ENCODE measurements around the gene AFAP1.

The AFAP1 gene

GRCh38 chr4:7787681-7788141, 151.9 kb downstream of the AFAP1 start:
- no peak for DNase-seq (ENCODE audit: low read depth in 2 of 2, low spot score in 1 of 2)

GRCh38 chr4:7787067-7787466, 152.6 kb downstream of the AFAP1 start:
- DNase-seq (ENCODE audit: low read depth in 2 of 2, low spot score in 1 of 2), result no peak

DNA sequence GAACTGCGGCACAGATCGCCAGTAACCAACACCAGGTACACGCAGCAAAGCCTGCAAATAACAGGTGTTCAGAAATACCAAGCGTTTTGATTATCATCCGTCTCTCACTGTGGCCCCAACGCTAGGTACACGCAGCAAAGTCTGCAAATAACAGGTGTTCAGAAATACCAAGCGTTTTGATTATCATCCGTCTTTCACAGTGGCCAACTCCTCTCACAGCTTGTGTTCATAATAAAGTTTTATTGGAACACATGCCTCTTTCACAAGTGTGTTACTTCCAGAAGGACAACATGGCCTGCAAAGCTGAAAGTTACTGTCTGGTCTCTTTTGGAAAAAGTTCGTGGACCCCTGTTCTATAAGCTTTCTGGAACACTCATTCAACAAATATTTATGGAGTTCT, 153.1 kb downstream of the AFAP1 start:
- no peak for DNase-seq (ENCODE audit: low read depth in 2 of 2, low spot score in 1 of 2)

DNA sequence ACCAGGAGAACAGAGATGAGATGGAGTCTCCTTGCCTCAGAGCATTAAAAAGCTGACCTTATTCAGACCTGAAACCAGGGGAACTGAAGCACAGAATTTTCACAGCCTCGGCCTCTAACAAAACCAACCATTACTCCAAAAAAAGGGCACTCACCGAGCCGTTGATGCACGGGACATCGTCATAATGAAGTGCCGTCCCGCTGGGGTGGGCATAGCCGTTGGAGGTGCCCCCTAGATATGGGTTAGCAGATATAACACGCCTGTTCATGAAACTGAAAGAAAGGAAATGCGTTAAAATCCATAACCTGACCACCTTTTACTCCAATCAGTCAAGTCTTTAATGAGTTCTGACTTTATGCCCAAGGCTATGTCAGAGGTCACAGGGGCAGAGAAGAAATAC, 153.6 kb downstream of the AFAP1 start:
- no peak for DNase-seq (ENCODE audit: low read depth in 2 of 2, low spot score in 1 of 2)

DNA sequence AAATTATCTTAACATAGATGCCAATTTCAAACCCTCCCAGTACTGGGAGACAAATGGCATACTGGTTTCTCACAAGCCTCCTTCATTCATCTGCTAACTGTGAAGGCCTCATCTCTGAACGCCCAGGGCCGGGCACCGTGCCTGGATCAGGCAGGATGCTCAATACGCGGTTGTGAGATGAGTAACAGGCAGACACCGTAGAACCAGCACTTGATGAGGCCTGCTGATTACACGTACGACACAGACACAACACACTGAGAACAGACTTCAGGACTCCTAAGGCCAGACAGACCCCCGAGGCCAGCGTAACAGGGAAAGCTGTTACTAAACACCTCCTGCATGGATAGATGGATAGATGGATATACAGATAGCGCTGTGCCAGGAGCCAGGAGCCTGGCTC, 154.6 kb downstream of the AFAP1 start:
- no peak for DNase-seq (ENCODE audit: low read depth in 2 of 2, low spot score in 1 of 2)

DNA sequence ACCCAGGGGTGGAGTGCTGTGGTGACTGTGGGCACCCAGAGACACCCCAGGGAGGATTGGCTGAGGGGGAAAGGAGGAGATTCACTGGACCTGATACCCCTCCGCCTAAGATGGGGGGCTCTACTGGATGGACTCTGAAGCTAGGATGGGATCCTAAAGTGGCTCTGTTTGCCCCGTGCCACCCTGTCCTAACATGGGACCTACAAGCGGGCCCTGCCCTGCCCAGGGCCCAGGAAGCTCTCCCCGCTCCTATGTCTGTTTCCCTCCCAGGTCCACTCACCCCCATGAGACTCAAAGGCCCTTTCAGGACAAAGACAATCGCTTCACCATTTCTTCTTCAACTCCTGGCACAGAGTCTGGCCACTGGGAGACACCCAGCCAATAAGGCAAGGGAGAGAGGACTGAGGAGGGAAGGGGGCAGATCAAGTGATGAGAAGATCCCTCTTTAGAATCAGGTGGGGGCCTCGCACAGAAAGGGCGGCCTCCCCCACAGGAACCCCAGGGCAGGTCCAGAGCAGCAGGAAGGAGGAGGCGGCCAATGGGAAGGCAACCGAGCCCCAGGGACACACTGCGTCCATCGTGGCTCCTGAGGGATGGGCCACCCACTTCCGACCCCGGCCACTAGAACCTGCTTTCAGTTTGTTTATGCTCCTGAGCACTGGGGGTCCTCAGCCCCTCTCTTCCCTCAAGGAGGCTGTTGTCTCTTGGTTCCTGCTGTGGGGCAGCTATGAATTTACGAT, 155.4 kb downstream of the AFAP1 start:
- no peak for DNase-seq (ENCODE audit: low read depth in 2 of 2, low spot score in 1 of 2)

GRCh38 chr4:7783541-7783940, 156.1 kb downstream of the AFAP1 start:
- no peak for DNase-seq (ENCODE audit: low read depth in 2 of 2, low spot score in 1 of 2)

DNA sequence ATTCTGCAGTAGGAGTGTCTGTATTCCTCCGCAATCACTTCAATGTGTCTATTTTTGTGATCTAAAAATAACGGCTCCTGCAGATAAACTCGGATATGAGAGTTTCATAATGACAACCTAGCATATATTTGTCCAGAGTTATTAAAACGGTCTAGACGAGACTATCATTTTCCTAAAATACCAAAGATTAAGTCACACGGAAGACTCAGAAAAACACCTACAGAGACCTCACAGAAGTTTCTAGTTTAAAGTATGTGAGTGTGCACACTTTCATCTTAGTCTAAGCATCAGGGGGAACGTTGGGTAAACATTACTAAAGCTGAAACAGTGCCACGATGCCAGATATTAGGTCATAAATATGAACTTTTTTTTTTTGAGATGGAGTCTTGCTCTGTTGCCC, 156.9 kb downstream of the AFAP1 start:
- DNase-seq (ENCODE audit: low read depth in 2 of 2, low spot score in 1 of 2), result no peak

DNA sequence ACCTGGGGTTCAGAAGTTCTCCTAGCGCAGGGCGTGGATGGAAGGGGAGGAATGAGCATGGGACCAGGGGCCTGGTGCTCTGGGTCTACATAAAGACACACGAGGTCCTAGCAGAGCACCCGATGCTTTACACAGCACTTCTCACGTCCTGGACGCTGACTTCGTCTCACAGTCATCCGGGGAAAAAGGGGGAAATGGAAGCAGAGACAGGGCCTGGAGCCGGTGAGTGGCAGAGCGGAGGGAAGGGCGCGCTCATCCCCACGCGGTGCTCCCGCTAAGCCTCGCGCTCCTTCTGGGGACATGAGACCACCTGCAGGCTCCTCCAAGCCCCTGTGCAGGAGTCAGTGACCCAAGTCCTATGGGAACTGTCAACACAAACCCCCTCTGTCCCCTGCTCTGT, 157.7 kb downstream of the AFAP1 start:
- DNase-seq (ENCODE audit: low read depth in 2 of 2, low spot score in 1 of 2), result no peak

DNA sequence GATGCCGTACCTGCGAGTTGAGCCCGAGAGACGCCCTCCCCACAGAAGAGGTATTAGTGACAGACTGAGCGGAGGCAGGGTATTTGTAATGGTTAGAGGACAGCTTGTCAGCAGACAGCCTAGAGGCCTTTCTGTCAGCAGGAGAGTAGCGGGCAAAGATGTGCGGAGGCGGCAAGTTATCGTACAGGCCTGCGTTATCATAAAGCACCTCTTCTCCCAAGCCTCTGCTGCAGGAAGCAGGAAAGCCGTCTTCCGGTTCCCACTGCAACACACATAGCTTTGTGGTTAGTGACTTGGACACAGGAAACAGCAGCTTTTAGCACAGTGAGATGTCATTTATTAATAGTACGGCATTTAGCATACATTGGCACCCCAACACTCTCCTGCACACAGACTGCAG, 158.3 kb downstream of the AFAP1 start:
- no peak for DNase-seq (ENCODE audit: low read depth in 2 of 2, low spot score in 1 of 2)

DNA sequence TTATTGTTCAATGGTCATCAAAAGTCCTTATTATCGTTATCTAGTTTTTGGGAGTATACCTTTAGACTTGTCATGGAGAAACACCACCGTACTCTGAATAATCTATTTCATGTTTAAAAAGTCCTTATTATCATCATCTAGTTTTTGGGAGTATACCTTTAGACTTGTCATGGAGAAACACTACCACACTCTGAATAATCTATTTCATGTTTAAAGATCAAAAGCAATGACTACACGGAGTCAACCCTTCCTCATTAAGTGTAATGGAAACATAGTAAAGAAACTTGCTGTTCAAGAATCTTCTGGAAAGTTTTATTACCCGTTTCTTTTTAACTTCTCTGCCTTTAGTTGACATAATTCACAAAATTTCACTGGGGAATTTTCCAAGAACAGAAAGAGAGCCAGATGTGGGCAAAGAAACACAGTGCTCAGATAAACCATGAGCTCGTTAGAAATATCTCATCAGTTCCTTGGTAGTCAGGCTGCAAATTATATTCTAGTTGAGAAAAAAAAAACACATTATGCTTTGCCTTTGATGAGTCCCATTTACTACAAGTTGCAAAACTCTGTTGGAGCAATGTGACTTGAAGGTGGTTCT, 158.8 kb downstream of the AFAP1 start:
- DNase-seq (ENCODE audit: low read depth in 2 of 2, low spot score in 1 of 2), result no peak

DNA sequence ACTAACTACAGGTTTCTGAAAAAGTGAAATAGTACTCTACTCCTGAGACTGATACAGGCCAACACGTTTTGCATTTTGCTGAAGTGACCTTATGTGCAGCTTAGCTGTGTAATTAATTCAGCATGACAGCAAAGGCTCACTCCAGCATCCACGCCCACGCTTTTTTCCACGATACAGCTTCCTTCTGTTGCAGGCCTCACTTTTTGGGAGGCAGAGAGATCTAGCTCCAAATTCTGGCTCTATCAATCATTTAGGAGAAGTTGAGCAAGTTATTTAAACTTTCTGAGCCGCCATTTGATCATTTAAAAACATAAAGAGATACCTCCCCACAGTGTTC, 160.3 kb downstream of the AFAP1 start:
- DNase-seq (ENCODE audit: low read depth in 2 of 2, low spot score in 1 of 2), result no peak

GRCh38 chr4:7778510-7779431, 160.9 kb downstream of the AFAP1 start:
- DNase-seq (ENCODE audit: low read depth in 2 of 2, low spot score in 1 of 2), result no peak

DNA sequence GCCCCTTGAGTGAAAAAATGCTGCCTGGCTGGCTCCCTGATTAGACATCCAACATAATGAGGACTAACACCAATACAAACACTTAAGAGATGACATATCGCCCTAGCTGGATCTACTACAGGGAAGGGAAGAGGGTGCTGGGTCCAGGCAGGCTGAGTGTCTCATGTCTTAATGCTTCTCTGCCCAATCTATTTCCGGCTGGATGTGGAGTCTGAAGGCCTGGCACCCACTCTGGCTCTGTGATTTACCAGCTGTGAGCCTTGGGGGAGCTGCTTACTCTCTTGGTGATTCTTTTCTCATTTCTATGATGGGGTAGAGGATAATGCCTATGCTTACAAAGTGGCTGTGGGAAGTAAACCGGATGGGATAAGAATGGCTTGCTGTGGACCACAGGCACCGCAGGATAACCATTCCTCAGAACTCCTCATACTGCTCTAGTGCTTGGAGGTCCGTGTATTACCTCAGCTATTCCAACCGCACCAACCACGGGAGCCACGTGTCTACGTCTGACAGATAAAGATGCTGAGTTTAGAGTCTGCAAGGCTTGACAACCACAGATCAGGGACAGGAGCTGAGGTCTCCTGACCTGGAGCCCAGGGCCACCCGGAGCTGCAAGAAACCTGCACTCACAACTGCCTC, 161.7 kb downstream of the AFAP1 start:
- no peak for DNase-seq (ENCODE audit: low read depth in 2 of 2, low spot score in 1 of 2)

DNA sequence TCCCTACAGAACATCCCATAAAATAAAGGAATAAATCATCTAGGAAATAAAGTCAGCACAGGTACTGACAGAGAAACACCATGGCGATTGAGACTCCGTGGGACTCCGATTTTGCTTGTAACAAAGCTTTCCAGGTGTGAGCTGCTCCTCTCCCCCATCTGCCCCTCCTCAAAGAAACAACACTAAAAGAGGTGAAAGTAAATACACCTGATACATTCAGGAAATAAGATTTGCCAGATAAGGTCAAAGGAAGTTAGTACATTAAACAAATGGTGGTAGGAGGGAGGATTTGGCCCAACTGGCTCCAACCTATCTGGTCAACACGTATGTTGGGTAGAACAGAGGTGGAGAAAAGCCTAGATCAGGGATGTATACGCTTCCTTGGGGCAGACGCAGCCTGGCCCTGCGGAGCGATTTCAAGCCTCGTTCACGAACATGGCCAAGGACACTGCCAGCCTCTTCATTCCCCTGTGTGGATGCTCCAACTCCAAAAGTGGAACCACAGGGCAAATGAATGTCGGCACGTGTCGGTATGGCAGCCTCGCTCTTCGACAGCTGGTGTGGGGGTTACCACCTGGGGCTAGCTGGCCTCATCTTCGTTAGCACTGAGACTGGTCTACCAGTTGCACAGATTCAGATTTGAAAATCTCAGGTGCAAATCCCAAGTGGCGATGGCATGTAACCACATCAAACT, 162.5 kb downstream of the AFAP1 start:
- no peak for DNase-seq (ENCODE audit: low read depth in 2 of 2, low spot score in 1 of 2)

GRCh38 chr4:7775396-7775795, 164.3 kb downstream of the AFAP1 start:
- no peak for DNase-seq (ENCODE audit: low read depth in 2 of 2, low spot score in 1 of 2)

DNA sequence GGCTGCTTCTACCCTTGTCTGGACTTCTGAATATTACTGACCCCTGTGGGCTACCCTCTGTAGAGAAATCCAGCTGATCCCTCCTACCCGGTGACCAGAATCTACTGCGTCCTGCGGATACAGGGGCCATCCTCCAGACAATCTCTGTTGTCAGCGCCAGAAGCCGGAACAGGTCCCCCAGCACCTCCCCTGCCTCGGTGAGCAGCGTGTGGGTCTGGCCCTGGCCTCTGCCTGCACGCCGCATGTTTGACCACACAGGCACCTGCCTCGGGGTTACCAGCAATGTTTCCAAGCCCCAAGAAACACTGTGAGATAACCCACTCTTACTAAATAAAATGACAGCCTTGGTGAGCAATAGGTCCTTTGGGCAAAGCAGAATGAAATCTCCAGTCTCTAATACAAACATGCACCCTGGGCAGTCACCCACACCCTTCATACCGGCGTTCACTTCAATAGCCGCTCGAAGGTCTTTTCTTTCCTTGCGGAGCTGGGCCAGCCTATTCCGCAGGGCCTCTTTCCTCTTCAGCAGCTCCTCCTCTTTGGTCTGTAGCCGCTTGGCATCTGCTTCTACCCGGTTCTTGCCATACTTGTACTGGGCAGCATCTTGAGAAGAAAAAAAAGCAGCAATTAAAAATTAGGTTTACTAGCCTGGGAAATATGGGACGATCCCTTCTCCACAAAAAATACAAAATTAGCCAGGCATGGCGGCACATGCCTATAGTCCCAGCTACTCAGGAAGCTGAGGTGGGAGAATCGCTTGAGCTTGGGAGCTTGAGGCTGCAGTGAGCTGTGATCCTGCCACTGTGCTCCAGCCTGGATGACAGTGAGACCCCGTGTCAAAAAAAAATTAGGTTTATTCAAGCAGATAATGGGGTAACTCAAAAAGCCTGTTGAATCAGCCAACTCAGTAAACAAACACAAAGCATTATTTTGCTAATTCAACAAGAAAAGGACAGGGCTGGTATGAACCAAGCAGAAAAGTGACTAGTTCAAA, 165.1 kb downstream of the AFAP1 start:
- no peak for DNase-seq (ENCODE audit: low read depth in 2 of 2, low spot score in 1 of 2)

GRCh38 chr4:7773401-7774180, 166.1 kb downstream of the AFAP1 start:
- DNase-seq (ENCODE audit: low read depth in 2 of 2, low spot score in 1 of 2), result no peak
